ENCODE measurements around the gene POU2AF1.

The POU2AF1 gene

DNA sequence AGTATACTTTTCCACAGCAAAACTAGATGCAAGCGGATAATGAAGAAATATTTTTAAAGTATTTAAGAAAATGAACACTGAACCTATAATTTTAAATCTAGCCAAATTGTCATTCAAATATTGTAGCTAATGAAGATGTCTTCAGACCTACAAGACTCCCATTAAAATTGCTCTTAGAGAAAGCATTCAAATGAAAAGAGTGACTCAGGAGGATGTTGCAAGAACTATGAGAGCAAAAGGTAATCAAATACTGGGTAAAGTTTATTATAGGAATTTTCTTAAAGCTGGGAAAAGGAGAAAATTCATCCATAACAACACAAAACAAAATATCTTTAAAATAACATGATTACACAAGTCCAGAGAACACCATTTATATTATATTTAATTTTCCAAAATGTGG is 5.4 kb upstream of the POU2AF1 start:
- no peak for DNase-seq

DNA sequence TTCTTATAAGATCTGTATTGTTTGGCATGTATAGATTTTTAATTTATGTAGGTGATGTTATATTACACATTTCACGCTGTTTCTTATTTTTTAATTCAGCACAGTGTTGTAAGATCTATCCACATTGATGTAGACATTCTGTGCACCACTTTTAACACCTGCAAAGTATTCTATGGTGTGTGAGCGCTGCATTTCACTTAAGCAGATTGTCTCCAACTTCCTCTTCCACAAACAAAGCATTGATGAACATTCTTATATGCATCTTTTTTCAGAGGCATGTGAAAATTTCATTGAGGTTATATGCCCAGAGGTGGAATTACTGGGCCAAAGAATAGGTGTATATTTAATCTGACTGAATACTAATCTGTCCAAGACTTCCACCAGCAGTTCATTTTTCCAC is 3.4 kb upstream of the POU2AF1 start:
- DNase-seq: no peak

DNA sequence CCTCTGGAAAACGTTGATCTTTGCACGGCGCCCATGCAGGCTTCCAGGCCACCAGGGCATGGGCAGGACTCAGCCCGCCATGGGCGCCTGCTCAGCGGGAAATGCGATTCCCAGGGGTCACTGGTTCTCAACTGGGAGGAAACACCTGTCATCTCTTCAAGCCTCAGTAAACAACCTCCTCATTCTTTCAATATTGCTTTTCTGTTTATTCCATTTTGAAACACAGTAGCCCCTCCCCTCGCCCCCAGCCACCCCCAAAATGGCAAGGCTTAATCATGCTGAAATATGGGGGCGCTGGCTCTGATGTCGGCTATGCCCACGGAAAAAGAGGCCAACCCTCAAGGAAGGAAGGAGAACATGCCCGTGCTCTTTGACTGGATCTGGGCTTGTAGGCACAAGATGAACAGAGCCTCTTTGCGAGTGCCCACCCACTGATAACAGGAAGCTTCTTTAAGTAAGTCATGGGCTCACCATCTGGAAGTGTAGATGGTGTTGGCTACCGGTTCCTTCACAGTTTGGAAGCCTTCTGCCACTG is 594 bp upstream of the POU2AF1 start:
- DNase-seq: no peak

DNA sequence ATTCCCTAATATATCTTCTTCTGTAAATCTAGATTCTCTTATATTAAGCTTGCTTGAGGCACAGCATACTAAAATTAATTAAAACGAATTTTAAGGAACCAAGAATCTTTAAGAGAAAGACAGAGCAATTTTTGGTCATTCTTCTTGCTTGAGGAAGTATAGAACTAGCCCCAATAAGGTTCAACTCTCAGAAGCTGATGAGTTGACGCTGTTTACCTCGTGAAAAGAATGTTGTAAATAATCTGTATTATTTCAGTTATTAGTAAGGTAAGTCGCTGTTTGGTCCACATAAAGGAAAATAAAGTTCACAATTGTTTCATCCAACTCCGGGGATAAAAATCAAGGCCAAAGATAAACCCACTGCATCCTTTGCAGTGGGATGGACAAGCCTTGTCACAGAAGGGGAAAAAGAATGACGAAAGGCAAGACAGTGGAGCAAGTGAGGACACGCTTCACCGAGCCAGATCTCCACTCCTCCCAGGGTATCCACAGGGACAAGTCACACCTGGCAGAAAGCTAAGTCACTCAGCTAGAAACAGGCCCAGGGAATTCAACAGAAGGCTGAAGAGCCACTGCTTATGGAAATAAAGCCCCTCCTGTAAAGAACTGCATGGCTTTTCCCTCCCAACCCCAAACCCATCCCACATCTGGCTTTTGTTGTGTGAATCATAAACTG is 752 bp downstream of the POU2AF1 start:
- no peak for DNase-seq

DNA sequence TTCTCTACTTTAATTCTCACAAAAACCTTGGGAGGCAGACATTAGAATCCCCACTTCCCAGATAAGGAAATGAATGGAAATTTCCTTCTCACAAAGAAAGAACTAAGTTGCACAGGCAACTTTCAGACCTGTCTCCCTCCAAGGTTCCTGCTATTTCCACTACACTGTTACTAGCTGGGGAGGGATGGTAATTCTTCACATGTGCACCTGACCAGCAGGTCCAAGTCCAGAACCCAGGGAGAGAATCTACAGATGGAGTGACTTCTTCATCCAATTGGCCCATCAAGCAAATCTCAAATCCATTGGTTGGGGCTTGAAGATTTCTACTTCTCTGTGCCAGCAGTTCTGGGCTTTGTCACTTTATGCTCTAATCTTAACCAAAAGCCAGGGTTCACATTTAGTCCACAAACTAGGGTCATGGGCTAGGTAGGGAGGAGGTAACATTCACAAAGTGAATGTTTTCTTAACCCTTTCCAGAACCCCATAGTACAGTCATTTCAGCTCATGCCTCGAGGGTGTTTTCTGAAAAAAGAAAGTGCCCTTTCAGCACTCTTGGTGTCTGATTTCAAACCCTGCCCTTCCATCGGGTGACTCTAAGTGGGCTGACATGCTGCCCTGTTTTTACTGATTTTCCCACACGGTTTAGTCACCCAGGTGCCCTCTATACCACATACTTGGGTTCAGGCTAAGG is 2.7 kb downstream of the POU2AF1 start:
- no peak for DNase-seq

DNA sequence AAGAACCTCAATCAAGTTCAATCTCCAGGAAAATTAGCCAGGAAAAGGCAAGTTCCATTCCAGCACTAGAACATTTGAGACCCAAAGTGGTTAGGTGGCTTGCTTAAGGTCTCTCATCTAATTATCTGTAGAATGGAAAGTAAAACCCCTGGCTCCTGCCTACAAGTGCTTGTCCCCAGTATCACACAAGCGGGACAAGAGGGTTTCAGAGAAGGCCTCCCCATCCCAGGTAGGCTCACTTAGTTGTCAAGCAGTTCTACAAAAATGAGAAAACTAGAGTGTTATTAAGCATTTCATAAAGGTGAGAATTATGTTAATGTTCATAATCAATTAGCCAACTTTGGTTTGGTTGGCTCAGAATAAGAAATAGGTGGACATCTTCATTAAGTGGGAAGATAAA is 5.5 kb downstream of the POU2AF1 start:
- no peak for DNase-seq

DNA sequence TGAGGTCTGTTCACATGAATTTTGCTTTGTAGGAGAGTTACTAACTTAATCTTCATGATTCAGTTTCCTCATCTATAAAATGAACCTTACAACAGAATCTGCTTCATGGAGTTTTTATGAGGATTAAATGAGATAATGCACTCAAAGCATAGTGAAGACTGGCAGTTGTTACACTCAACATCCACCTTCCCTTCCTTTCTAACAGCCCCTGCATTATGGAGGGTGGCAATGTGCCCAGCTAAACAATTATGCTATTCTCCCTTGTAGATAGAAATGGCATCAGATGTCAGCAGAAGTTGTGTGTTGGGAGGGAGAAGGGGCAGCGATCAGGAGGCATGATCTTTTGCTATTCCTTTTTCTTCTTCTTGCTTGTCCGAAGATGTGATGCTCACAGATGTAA is 6.5 kb downstream of the POU2AF1 start:
- no peak for DNase-seq

DNA sequence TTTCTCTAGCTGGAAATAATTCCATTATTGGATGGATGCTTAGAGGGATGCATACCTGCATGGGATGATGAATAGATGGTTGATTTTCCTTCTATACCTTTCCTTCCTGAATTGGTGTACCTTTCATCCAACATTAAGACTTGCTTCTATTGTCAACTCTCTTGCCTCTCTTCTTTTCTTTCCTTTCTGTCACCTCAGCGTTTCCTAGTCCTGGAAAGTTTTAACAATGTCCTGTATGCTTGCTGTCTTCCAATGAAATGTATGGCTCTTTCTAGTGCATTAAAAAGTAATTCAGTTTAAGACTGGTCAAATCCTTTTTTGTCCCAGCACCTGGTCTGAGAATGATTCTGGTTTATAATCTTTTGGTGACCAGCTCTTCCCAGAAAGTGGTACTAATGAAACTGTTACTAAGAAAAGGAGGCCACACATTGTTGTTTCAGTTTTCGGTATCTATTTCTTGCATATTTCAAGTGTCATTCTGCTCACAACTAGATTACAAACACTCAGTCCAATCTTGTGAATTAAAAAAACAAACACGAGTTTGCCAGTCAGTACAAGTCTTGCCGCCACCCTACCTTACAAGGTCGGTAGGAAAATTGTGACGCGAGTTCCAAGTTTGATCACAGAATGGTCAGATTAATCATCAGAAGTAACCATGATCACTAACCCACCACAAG is 8.0 kb downstream of the POU2AF1 start:
- no peak for DNase-seq

DNA sequence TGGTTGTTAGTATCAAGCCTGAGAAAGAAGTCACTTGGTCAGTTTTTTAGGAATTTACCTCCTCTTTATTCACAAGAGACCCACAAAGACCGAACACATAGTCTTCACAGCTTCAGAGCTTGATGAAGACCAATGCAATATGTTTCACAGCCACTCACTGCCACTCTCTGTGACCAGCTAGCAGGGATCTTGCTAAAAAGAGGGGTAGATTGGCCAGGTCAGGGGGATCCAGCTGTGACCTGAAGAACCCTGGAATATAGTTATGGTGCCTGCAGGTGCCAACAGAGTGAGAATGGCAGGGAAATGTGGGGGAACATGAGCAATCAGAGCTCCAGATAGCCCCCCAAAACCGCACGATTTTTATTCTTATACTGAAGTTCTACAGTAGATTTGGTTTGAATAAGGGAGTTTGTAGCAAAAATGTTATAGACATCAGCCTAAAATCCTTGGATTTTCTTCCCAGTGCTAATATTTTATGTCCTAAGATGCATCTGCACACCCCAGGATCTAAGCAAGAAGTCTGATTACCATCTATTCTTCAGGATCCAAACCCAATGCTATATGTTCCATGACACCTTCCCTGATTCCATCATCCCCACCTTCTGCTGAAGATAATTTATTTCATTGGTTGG is 8.7 kb downstream of the POU2AF1 start:
- DNase-seq: no peak

DNA sequence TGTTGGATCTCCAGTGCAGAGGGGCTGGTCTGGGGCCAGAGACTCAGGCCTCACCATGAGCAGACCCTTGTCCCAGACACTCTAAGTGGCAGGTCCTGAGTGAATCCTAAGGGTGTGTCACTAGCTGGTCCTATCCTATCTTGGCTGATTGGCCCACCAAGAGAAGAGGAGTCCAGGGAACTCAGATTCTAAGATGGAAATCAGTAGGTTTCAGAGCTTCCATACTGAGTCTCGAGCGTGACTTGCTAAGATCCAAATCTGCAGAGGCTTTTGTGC is 10.9 kb downstream of the POU2AF1 start:
- no peak for DNase-seq

DNA sequence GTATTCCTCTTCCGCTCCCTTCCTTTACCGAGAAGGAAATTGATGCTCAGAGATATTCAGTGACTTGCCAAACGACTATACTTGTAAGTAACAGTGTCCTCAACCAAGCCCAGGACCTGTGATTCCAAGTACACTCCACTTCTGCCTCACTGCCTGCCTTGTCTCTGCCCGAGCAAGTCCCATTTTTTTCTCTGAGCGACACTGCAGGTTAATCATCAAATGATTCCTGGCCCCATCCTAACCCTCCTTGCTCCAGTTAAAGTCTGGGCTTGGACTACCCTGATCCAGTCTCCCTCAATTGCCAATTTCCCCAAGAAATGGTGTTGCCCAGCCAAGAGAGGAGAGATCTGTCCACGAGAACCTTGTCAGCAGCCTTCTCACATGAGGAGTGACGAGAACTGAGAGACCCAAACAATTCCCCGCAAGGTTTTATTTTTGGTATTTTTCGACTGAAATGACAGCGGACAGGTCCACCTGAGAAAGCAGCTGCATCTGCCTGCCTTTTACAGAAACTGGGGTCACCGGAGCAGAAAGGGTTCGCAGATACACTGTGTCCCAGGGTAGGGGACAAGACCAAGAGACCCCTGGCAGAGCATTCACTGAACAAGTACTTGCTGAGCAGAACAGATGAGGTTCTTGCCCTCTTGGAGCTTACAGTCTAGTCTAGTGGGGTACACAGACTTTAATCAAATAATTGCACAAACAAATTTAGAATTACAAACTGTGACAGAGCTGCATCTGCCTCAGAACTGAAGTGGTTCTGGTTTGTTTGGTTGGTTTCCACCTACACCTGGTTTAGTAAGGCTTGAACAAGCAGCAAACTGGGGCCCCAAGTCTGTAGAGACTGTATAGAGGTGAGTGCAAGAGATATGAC is 11.4 kb downstream of the POU2AF1 start:
- DNase-seq: no peak

DNA sequence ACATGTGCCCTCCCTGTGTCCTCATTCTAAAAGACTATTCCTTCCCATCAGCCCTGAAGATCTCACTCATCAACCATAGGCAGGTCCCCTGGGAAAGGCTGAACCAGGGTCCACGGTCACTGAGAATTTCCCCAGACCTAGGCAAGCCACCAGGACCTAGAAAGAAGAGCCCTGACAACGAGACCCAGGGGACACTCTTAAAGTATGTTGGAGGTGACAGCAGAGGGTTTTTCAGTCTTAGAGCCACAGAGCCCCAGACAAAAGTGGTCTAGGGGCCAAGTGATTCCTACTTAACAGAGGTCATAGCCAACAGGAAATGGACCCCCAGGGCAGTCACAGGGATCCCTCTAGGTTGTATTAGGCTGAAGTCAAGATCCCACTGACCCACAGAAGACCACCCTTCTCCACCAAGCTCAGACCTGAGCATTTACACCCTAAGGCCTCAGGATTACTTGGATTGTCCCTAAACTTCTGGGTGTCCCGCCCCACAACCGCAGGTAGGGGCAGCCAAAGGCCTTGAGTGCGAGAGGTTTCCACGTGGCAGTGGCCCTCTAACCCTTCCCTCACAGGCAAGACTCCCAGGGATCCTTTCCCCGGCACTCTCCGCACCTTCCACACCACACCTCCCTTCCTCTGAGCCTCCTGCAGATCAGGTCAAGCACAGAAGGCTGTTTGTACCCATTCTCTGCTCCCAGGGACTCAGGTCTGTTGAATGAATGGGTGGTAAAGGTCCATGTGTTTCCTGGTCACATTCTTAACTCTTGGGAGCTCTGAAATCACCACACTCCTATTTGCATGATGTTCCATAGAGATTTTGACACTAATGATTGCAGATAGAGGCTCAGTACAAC is 12.3 kb downstream of the POU2AF1 start:
- DNase-seq: no peak

DNA sequence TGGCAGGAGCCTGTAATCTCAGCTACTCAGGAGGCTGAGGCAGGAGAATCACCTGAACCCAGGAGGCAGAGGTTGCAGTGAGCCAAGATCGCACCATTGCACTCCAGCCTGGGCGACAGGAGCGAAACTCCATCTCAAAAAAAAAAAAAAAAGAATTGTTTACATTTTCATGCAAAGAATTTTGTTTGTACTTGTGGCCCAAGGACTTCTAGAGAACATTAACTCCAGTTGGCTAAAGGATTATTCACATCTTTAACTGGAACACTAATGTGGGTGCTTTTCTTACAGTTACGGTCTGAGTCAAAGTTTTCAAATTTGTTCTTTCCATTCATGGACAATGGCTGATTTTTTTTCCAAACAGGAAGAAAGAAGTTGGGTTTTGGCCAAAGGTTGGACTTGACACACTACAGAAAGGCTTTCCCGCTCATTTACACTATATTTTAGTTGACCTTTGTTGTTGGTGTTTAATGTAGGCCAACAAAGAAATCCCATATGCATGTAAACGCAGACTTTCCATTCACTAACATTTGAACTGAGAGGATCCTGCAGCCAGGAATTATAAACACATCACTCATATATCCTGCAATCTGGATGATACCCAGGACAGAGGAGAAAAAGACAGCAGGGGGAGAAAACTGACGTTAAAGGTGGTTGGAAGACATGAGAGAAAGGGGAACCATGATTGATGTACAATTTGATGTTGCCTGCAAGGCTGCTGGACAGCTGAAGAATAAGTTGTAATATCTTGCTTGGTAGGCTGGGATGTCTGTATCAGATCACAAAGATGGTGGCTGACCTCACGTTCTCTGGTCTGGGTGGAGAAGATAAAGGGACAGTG is 13.1 kb downstream of the POU2AF1 start:
- no peak for DNase-seq

DNA sequence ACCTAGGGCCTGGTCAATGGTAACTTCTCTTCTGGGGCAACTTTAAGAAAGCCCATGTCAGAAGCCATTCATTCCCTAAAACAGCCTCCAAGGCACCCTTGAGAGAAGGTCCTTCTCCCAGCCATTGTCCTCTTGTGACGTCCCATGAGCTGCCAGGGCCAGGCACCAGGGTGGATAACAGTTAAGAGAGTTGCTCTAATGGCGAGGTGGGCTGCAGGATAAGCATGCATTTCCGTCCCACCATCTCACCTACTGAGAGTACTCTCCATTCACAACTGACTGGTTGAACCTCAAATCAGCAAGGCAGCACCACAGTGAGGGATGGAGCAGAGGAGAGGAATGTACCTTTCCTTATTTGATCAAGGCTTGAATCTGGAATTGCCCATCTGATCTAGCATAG is 14.6 kb downstream of the POU2AF1 start:
- no peak for DNase-seq

DNA sequence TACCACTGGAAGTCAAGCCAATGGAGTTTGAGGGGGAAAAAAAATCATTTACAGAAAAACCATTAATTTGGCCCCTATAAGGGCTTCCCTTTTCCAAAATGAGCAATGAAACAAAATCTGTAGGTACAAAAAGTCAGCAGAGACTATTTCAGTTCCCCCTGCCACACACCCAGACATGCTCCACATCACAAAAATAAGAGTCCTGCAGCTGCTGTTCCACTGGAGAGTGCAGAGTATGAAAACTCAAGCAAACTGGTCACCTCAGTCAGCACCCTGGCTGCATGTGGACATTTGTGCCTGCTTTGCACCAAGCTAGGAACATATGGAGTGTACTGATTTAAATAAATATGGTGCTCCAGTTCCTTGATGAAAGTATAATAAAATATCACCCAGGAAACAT is 15.1 kb downstream of the POU2AF1 start:
- DNase-seq: no peak

DNA sequence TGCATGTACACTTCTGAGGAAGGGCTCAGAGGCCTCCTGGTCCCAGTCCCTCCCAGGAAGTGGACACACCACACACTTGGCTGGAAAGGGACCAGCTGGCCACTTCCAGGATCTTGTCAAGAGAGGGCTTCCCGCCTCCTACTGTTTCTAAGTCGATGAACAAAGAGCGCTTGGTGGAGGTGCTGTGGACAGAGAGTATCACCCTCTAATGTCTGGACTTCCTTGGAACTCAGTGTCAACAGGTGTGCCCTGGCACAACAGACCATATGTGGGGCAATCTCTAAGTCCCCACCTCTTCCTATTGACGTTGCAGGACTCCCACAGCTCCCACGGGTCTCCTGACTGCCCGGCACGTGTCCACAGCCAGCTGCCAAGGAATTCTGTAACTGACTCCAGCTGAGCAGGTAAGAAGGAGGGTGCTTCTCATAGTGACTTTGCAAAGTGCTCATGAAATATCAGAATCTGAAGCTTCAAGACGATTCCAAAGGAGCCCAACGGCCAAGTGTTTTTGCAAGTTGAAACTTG is 16.1 kb downstream of the POU2AF1 start:
- DNase-seq: no peak

DNA sequence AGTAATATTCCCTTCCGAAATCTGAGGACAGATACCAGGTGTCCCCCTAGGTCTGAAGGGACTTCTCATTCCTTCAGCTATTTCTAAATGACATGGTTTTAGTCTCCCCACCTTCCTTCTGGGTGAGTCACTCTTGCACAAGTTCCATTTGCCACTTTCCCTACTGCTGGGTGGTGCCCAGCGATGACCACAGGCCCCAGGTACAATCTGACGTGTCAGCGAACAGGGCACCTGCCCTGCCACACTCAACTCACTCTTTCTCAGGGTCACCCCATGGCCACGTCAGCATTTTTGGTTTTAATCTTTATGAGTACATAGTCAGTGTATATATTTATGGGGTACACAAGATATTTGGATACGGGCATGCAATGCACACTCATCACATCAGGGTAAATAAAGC is 17.2 kb downstream of the POU2AF1 start:
- no peak for DNase-seq

DNA sequence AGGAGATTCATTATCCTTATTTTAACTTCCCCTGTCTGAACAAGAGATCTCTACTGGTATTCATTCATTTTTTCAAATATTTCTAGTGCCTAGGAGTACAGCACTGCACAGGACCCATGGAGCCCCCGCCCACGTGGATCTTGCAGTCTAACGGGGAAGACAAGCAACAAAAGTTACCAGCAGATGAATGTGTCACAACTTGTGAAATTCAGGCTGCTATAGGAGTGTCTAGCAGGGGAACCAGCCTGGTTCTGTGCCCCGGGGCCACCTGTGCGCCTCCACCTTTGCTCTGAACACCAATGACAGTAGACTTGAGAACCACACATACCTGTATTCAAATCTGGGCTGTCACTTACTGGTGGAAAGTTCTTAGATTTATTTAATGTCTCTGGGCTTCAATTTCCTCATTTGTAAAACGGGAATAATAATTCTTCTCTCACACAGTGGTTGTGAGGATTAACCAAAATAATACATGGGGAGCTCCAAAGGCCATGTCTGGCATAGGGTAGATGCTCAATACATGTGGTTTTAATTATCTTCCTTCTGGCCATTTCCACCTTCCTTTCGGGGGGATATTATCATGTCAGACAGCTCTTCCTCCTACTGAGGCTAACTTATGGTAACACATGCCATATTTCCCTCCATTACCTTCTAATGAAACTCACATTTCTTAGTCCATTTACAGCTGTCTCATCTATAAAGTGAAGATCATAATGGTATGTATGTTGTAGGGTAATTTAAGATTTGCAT is 17.8 kb downstream of the POU2AF1 start:
- DNase-seq: no peak

DNA sequence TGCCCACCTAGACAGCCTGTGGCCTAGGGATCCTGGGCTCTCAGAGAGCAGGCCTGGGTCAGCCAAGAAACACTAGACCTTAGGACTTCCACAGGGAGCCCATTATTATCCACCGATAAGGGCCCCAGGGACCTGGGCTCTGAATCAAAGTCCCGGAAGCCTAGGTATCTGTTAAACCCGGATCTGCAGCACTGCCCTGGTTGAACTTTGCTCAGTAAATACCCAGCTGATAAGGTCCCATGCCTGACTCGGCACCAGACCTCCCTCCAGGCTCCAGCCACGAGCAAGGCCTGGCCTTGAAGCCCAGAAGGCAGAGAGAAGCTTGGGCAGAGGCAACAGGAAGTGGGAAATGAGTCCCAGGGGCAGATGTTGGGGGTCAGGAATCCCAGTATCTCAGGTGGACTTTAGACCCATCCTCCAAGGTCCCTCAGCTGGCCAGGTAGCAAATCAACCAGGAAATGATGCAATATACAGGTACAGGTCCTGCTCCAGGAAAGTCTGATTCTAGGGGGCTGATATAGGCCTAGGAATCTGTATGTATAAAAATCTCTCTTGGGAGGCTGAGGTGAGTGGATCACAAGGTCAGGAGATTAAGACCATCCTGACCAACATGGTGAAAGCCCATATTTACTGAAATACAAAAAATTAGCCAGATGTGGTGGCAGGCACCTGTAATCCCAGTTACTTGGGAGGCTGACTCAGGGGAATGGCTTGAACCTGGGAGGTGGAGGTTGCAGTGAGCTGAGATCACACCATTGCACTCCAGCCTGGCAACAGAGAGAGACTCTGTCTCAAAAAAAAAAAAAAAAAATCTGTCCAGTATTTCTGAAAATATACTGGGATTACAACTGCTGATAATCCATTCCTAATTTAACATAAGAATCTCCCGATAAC is 18.7 kb downstream of the POU2AF1 start:
- DNase-seq: no peak
